ENCODE data around the gene ADSL. TPM values are rescaled to one million over a fixed set of nuclear protein-coding genes. Genes with fewer than 3 reads are reported as not detected.

ADSL gene
- total and polyA plus RNA-seq, 10 donors, result 39.1 to 77.7 (median 51.7) TPM

DNA sequence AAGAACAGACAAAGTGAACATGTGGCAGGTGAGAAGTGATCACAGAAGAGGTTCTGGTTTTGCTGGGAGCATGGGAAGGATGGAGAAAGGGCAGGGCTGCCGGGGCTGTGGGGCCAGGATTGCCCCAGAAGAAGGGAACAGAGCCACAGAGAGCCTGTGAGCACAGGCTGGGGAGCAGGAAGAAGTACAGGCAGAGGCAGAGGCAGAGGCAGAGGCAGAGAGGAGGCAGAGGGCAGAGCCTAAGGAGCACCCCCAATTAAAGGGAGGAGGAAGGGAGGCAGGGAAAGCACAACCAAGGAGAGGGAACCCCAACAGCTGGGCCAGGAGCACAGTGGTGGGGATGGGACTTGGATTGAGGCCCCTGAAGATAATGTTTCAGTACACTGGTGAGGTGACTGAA lies 75.6 kb downstream of the ADSL start:
- Histone ChIP-seq H3K27me3 (replicated peaks in 1 of 7) (no peaks in the 10 kb centered on the region), H3K36me3 (peaks cover 0 to 100% (median 99%) of the 10 kb centered on the region in 6 donors), H3K27ac (peak overlapping the region in 3 of 8 donors; percentile 13 to 55 (median 45)), H3K4me1 (peaks cover 0 to 73% (median 37%) of the 10 kb centered on the region in 6 donors), H3K4me3 (no peak overlapping the region), H3K9me3 (no peaks in the 10 kb centered on the region)
- 81 to 100% (median 92%) methylated on average over 1 of the region's 1 CpG for WGBS, 5 donors
- peak; percentile 20 for DNase-seq
- intact Hi-C loops (cut with DNase I; ENCODE audit: low total_unique reads), result no loop called here
- TF ChIP-seq POLR2AphosphoS5 (IDR thresholded peaks at IDR 0.05) (no peak), POLR2A (IDR thresholded peaks at IDR 0.05) (no peak)
- TF ChIP-seq, protein P1, sequence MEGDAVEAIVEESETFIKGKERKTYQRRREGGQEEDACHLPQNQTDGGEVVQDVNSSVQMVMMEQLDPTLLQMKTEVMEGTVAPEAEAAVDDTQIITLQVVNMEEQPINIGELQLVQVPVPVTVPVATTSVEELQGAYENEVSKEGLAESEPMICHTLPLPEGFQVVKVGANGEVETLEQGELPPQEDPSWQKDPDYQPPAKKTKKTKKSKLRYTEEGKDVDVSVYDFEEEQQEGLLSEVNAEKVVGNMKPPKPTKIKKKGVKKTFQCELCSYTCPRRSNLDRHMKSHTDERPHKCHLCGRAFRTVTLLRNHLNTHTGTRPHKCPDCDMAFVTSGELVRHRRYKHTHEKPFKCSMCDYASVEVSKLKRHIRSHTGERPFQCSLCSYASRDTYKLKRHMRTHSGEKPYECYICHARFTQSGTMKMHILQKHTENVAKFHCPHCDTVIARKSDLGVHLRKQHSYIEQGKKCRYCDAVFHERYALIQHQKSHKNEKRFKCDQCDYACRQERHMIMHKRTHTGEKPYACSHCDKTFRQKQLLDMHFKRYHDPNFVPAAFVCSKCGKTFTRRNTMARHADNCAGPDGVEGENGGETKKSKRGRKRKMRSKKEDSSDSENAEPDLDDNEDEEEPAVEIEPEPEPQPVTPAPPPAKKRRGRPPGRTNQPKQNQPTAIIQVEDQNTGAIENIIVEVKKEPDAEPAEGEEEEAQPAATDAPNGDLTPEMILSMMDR (IDR thresholded peaks at IDR 0.05 in 8 of 11, conservative IDR thresholded peaks at IDR 0.05 in 3 of 11), result no peak

DNA sequence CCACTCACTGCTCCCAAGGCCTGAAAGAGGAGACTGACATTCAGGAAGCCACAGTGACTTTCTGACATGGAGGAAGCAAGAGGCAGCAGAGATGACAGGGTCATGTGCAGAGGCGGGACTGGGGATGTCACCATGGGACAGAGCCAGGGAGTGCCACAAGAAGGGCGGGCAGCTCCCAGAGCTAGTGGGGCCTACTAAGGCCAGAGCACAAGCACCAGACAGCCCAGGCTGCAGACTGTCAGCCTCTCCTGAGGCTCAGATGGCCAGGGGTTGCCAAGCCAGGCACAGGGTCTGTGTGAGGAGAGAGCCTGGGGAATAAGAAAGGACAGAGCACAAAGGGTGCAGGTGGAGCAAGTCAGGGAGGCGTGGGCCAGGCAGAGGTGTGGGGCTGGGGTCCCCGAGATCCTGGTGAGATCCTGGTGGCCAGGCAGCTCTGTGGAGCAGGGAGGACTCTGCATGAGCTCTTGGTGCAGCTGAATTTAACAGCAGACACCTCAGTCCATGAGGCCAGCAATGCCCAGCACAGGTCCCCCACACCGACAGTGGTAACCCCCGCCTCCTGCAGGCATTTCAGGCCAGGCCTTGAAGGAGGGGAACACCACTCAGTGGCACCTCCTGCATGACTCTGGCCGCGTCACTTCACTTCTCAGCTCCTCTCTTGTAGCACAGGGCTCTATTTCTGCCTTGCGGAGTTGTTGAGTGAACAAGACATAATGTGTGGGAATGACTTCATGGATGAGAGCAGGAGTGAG lies 76.4 kb downstream of the ADSL start:
- peaks cover 0 to 100% (median 96%) of the 10 kb centered on the region in 6 donors for H3K36me3 ChIP-seq
- H3K4me1 ChIP-seq, result peaks cover 0 to 71% (median 30%) of the 10 kb centered on the region in 6 donors
- no peaks in the 10 kb centered on the region for H3K27me3 ChIP-seq (replicated peaks in 1 of 7)
- DNase-seq, result peak; percentile 68
- 87 to 92% (median 89%) methylated on average over 7 to 9 of the region's 9 CpGs for WGBS, 5 donors
- TF ChIP-seq, protein P1 (IDR thresholded peaks at IDR 0.05 in 8 of 11, conservative IDR thresholded peaks at IDR 0.05 in 3 of 11), result no peak
- TF ChIP-seq POLR2AphosphoS5 (IDR thresholded peaks at IDR 0.05), result peak; percentile 34 to 51 (median 38)
- no peak overlapping the region for H3K4me3 ChIP-seq
- no peaks in the 10 kb centered on the region for H3K9me3 ChIP-seq
- peak overlapping the region in 4 of 8 donors; percentile 8 to 55 (median 29) for H3K27ac ChIP-seq
- intact Hi-C loops (cut with DNase I; ENCODE audit: low total_unique reads), result no loop called here

DNA sequence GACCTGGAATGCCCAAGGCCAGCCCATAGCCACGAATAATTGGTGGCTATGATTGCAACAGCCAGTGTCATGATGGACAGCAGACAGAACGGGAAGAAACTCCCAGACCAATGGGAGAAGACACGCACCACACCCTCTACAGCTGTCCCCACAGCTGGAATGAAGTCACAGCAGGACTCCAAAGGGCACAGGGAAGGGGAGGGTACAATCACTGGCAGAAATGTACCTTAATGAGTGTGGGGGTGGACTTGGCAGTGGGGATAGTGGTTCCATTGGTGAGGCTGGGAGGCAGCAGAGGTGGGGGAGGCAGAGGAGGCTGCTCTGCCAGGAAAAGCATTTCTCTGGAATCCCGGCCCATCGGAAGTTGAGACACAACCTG lies 77.0 kb downstream of the ADSL start:
- Histone ChIP-seq H3K4me3 (no peak overlapping the region), H3K9me3 (no peaks in the 10 kb centered on the region), H3K27me3 (replicated peaks in 1 of 7) (no peaks in the 10 kb centered on the region), H3K27ac (peak overlapping the region in 2 of 8 donors; percentile 10 to 55), H3K36me3 (peaks cover 0 to 100% (median 96%) of the 10 kb centered on the region in 6 donors), H3K4me1 (peaks cover 0 to 69% (median 24%) of the 10 kb centered on the region in 6 donors)
- WGBS, 5 donors, result 60 to 86% (median 76%) methylated on average over 5 of the region's 5 CpGs
- intact Hi-C loops (cut with DNase I; ENCODE audit: low total_unique reads), result no loop called here
- TF ChIP-seq POLR2AphosphoS5 (IDR thresholded peaks at IDR 0.05) (no peak), POLR2A (IDR thresholded peaks at IDR 0.05) (no peak)
- TF ChIP-seq, protein P1 (IDR thresholded peaks at IDR 0.05 in 8 of 11, conservative IDR thresholded peaks at IDR 0.05 in 3 of 11), result no peak
- no peak for DNase-seq

DNA sequence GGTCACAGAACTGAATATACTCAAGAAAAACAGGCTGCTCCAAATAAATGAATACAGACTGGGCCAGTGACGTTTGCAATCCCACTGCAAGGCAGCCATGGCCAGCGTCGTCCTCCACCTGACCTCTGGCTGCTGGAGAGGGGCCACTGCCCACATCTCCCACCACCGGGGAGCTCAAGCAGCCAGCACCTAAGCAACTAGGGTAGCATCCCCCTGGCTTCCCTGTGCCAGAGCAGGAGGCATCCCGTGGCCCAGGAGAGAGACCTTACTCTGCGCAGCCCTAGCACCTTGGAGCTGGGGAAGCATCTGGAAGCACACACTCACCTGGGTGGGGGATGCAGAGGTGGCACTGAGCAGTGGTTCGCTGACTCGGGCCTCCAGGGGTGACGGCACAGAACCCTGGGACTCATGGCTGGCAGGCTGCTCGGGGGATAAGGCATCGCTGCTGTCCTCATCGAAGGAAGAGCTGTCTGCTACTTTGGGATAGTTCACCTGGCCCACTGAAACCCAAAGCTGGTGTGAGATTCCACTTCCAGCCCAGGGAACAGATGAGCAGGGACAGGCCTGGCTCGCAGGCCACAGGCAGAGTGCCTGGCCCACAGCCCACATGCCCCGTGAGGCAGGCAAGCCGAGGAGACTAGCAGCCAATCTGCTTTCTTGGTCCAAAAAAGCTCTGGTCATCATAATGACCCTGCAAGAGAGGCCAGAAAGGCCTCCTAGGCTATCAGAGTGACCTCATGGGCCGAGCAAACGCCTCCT lies 77.8 kb downstream of the ADSL start:
- peaks cover 0 to 69% (median 17%) of the 10 kb centered on the region in 6 donors for H3K4me1 ChIP-seq
- intact Hi-C loops (cut with DNase I; ENCODE audit: low total_unique reads), result no loop called here
- H3K27ac ChIP-seq, result peak overlapping the region in 2 of 8 donors; percentile 10 to 55
- peak in 1 of 3 donors; percentile 54 for TF ChIP-seq POLR2AphosphoS5 (IDR thresholded peaks at IDR 0.05)
- TF ChIP-seq, protein P1 (IDR thresholded peaks at IDR 0.05 in 8 of 11, conservative IDR thresholded peaks at IDR 0.05 in 3 of 11), result no peak
- H3K27me3 ChIP-seq (replicated peaks in 1 of 7), result no peaks in the 10 kb centered on the region
- peaks cover 0 to 100% (median 96%) of the 10 kb centered on the region in 6 donors for H3K36me3 ChIP-seq
- peak; percentile 62 for DNase-seq
- 89 to 96% (median 93%) methylated on average over 11 to 17 of the region's 17 CpGs for WGBS, 5 donors
- no peaks in the 10 kb centered on the region for H3K9me3 ChIP-seq
- no peak overlapping the region for H3K4me3 ChIP-seq

All from spleen (tissue), 11 donors.